Erythroblast (primary cell): ENCODE results near the gene UCHL5.

ENCODE experiments used
- GATA1 ChIP-seq: IDR thresholded peaks from 2 replicates; pipeline ENCODE4 v1.6.1; 2011; ENCODE audit warnings: low read depth, mild to moderate bottlenecking, control low read depth, low read length, moderate library complexity
- POLR2A ChIP-seq: IDR thresholded peaks from 2 replicates; pipeline ENCODE4 v1.6.1; 2011; ENCODE audit warnings: mild to moderate bottlenecking, low read length

DNA sequence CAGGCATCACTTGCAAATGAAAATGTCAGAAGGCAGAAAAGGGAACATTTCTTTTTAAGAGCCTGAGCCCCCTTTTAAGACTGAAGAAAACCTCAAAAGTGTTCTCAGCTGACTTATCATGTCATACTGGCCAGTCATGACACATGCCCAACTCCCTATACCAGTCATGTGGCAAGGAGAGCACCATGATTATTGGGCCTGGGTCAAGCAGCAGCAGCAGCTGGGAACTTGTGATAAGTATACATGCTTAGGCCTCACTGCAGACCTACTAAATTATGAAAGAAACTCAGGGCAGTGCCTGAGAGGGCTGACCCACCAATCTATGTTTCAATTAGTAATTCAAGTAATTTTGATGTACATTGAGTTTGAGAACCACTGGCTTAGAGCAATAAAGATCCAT lies 8.9 kb upstream of the UCHL5 start:
- TF ChIP-seq POLR2A (peak; percentile 61), GATA1 (no peak)
